Left lobe of liver (tissue), 2 donors: ENCODE data around the gene CLIC1. TPM values are rescaled to one million over a fixed set of nuclear protein-coding genes. Genes with fewer than 3 reads are reported as not detected.

Experiments used
- ATAC-seq: fragments of 200-7000 bp; cut with Tn5 transposase; one replicate; pipeline ENCODE4 v1.9.1; 2020; ENCODE audit warnings: mild to moderate bottlenecking, moderate library complexity
- DNase-seq: peaks from one replicate; pipeline ENCODE4 v3.0.0-alpha.2; 2020; ENCODE audit warnings: low spot score
- total RNA-seq: library from RNA; stranded (reverse); gene quantifications from one replicate; pipeline ENCODE4 v1.2.1, GENCODE V29; 2021
- donor health status: DM: no; HTN: no; CAD: no; lungs with moderate emphysema.
- donor health status: DM: no; HTN: yes; CAD: no.

Gene CLIC1
- total RNA-seq, 1 donor from 2014 or later, result 37.7 TPM

GRCh38 chr6:31769684-31770371, 33.5 kb upstream of the CLIC1 start:
- peak; percentile 87 for ATAC-seq
- peak; percentile 87 for DNase-seq

DNA sequence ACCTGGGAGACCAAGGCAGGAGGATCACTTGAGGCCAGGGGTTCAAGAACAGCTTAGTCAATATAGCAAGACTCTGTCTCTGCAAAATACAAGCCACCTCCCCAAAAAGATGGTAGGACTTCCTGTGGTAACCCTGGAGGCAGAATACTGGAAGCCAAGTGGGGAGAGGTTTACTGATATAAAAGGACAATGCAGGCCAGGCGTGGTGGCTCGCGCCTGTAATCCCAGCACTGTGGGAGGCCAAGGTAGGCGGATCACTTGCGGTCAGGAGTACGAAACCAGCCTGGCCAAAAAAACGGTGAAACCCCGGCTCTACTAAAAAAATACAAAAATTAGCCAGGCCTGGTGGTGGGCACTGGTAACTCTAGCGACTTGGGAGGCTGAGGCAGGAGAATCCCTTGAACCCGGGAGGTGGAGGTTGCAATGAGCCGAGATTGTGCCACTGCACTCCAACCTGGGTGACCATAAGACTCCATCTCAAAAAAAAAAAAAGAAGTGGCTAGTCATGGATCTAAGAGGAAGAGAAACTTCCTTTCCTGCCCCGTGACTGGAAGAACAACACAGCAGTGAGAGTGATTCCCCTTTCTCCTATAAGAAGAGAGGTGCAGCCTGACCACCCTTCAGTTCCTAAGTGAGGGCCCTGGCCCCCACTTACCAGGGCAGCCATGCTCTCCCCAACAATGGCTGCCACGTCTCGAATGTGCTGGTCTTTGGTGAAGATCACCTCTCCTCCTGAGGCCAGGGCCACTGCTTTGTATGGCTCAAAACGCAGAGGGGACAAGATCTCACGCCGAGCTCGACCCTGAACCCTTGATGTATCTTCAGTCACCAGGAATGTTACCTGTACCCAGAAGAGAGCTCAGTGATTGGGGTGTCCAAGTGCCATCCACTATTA, 32.3 kb upstream of the CLIC1 start:
- ATAC-seq (no peak), DNase-seq (no peak)

DNA sequence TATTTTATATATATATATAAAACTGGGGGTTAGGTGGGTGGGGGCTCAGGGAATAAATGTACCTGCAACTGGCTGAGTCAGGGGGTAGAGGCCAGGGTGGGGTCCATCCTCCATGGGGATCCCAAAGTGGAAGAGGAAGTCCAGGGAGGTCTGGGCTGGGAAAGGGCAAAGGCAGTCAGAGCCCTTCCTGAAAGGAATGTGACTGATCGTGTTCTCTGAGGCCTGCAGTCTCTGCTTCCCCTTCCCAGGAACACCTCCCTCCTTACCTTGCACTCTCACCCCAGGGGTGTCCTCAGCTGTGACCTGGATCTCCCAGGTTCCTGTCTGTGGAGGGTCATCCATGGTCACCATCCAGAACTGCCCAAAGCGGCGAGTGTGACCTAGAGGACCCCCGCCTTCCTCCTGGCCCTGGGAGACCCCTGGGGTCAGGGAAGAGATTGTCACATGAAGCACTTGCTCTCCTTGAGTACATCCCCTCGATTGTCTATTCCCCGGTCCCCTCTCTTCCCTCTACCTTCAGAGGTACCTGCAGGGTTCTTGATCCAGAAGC, 30.8 kb upstream of the CLIC1 start:
- DNase-seq, result no peak
- no peak for ATAC-seq

GRCh38 chr6:31765910-31766794, 29.8 kb upstream of the CLIC1 start:
- no peak for ATAC-seq
- DNase-seq, result no peak

DNA sequence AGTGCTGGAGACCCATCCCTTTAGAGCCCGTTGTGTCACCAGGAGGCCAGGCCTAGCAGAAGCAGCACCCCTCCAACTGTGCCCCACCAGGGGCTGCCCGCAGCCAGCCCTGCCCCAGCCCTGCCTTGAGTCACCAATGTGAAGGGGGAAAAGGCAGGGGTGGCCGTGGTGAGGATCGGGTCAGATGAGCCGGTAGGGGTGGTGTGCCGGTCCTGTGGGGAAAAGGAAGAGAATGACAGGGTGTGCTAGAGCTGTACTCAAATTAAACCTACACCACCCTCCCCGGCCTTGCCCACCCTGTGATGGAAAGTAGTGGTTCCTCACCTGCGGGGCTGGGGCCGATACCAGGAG, 29.2 kb upstream of the CLIC1 start:
- DNase-seq (no peak), ATAC-seq (no peak)

GRCh38 chr6:31764198-31764597, 27.9 kb upstream of the CLIC1 start:
- DNase-seq, result no peak
- ATAC-seq, result no peak

GRCh38 chr6:31763619-31763940, 27.2 kb upstream of the CLIC1 start:
- ATAC-seq (no peak), DNase-seq (no peak)

- ATAC-seq, result no peak
- no peak for DNase-seq
Observed at GRCh38 chr6:31762878-31763618, 26.7 kb upstream of the CLIC1 start.

- ATAC-seq (no peak), DNase-seq (no peak)
Observed at GRCh38 chr6:31762356-31762755, 26.0 kb upstream of the CLIC1 start, which contains the start of gene SAPCD1. Gene SAPCD1, plus strand, starts transcription at chr6:31762656. Its CDS starts 399 bp downstream, at chr6:31763055.

DNA sequence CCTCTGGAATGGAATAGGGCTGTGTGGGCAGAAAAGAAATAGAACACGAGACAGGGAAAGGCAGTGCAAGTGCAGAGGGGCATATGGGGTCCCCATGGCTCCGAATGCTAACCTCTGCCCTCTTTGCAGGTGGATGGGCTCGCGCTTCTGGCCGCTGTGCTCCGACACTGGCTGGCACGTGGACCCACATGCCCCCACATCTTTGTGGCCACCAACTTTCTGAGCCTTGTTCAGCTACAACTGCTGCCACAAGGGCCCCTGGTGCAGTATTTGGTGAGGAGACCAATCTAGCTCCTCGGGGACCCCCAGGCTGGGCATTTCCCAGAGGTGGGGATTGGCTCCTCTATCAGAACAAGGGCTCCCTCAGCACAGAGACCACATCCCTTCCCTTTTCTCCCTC, 25.0 kb upstream of the CLIC1 start:
- DNase-seq (no peak), ATAC-seq (no peak)

- no peak for DNase-seq
- peak; percentile 29 for ATAC-seq
Observed at GRCh38 chr6:31760790-31761189, 24.5 kb upstream of the CLIC1 start.

GRCh38 chr6:31758281-31758680, 22.0 kb upstream of the CLIC1 start:
- DNase-seq (no peak), ATAC-seq (no peak)

- DNase-seq, result no peak
- ATAC-seq, result no peak
Observed at GRCh38 chr6:31752739-31753319, 16.5 kb upstream of the CLIC1 start.

DNA sequence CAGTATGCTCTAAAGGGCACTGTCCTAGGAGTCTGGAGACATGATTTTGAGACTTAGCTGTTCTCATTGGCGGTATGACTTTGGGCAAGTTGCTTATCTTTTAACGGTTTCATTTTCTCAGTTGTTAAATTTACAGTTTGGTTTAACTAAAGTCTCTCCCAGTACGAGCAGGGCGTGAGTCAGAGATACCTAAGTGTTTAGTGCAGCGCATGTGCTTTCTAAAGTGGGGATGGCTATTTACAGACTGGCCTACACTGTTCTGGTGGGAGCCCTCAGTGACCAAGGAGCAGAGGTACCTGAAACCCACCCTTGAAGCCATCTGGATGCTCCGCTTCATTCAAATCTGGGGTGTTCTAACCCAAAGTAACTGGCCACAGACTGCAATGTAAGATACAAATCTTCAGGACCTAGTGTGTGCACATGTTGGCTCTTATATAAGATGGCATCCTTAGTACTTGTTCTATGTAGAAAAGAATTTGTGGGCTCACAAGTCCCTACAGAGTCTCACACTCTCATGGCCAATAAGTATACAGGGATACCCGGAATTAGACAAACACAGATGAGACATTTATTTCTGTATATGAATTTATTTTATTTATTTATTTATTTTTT, 14.2 kb upstream of the CLIC1 start:
- no peak for ATAC-seq
- DNase-seq, result no peak

DNA sequence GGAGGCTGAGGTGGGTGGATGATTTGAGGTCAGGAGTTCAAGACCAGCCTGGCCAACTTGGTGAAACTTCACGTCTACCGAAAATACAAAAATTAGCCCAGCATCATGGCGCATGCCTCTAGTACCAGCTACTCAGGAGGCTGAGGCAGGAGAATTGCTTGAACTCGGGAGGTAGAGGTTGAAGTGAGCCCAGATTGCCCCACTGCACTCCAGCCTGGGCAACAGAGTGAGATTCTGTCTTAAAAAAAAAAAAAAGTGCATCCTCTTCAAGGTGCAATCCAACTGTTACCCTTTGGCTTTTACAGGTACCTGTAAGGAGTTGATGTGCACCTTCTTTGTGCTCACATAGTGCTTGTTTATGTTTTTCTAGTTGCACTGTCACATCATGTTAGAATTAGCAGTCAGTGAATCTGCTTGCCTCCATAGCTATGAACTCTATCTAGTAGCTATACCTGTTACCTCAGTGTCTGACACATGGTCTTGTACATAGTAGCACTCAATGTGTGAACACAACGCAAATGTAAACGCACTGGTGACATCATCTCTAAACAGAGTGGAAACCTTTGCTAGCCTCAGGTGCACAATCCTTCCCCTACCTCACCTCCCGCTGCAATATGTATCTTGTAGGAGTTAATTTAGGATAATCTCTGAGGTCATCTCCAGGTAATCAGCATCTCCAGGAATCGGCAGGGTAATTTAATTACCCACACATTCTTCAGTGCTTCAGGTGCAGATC, 13.1 kb upstream of the CLIC1 start:
- no peak for ATAC-seq
- no peak for DNase-seq

GRCh38 chr6:31744422-31744821, 8.1 kb upstream of the CLIC1 start:
- no peak for DNase-seq
- ATAC-seq, result no peak

DNA sequence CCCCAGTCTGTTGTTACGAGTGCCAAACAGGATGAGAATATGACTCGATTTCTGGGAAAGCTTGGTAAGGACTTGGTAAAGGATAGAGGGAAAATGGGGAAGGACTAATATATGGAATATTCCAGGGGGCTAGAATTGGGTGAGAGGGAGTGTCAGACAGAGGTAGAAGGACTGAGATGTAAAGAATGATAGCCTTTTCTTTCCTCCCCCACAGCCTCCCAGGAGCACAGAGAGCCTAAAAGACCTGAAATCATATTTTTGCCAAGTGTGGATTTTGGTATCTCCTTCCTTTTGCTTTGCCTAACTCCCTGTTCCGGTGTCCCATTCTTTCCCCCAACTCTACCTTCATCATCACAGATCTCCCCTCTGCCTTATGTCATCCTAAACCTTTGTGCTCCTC, 6.6 kb upstream of the CLIC1 start:
- DNase-seq, result no peak
- no peak for ATAC-seq

GRCh38 chr6:31741815-31742214, 5.5 kb upstream of the CLIC1 start:
- DNase-seq (no peak), ATAC-seq (no peak)
